ENCODE data around the gene MIA.

The MIA gene

DNA sequence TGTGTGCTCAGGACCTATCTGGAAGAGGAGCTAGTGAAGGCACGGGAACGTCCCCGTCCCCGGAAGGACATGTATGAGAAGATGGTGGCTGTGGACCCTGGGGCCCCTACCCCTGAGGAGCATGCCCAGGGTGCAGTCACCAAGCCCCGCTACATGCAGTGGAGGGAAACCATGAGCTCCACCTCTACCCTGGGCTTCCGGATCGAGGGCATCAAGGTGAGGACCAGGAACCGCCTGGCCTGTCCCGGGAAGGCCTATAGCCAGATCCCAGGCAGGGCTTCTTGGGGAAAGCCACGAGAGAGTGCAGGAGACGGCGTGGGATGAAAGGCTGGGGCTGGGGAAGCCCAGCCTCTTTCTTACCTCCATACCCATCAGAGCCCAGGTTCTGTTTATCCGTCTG, 42.2 kb upstream of the MIA start:
- TF ChIP-seq, protein P1, sequence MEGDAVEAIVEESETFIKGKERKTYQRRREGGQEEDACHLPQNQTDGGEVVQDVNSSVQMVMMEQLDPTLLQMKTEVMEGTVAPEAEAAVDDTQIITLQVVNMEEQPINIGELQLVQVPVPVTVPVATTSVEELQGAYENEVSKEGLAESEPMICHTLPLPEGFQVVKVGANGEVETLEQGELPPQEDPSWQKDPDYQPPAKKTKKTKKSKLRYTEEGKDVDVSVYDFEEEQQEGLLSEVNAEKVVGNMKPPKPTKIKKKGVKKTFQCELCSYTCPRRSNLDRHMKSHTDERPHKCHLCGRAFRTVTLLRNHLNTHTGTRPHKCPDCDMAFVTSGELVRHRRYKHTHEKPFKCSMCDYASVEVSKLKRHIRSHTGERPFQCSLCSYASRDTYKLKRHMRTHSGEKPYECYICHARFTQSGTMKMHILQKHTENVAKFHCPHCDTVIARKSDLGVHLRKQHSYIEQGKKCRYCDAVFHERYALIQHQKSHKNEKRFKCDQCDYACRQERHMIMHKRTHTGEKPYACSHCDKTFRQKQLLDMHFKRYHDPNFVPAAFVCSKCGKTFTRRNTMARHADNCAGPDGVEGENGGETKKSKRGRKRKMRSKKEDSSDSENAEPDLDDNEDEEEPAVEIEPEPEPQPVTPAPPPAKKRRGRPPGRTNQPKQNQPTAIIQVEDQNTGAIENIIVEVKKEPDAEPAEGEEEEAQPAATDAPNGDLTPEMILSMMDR (IDR thresholded peaks at IDR 0.05; ENCODE audit: insufficient read depth, low read length, poor library complexity, severe bottlenecking) = no peak
- TF ChIP-seq EZH2phosphoT487 (conservative IDR thresholded peaks at IDR 0.05; ENCODE audit: low read length) = no peak

DNA sequence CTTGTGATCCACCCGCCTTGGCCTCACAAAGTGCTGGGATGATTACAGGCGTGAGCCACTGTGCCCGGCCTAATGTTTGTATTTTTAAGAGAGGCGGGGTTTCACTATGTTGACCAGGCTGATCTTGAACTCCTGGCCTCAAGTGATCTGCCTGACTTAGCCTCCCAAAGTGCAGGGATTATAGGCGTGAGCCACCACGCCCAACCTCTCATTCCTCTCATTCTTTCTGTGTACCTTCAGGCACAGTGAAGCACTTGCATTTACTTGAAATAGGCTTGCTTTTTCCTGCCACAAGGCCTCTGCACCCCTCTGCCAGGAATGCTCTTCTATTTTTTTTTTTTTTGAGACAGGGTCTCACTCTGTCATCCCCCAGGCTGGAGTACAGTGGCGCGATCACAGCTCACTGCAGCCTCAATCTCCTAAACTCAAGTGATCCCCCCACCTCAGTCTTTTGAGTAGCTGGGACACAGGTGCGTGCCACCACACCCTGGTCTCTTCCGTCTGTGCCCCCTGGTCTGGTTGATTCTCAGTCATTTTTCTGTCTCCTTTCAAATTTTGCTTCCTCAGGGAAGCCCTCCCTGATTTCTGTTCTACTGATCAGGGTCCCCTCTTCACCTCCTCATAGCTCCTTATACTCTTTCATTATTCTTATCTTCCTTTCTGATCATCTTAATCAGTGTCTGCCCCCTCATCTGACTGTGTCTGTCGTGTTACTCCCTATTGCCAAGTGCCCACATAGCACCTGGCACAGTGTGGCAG, 40.1 kb upstream of the MIA start:
- Histone ChIP-seq H3K9me3 (ENCODE audit: insufficient read depth, low read length) (no peaks in the 10 kb centered on the region), H3K36me3 (ENCODE audit: low read length) (no peaks in the 10 kb centered on the region), H2AFZ (ENCODE audit: low read depth, low read length, severe bottlenecking) (no peak overlapping the region), H3K27me3 (ENCODE audit: low read length) (no peaks in the 10 kb centered on the region), H3K27ac (ENCODE audit: low read depth, low read length) (no peak overlapping the region), H3K9me2 (replicated peaks; ENCODE audit: insufficient read depth, low read length) (no peaks in the 10 kb centered on the region), H3F3A (ENCODE audit: insufficient read depth) (no peaks in the 10 kb centered on the region), H4K20me1 (ENCODE audit: low read depth, low read length) (no peaks in the 10 kb centered on the region), H3K79me2 (ENCODE audit: insufficient read depth, low read length) (no peaks in the 10 kb centered on the region), H3K4me2 (ENCODE audit: low read depth, low read length, poor library complexity, severe bottlenecking) (no peak overlapping the region), H3K9ac (ENCODE audit: low read length) (no peak overlapping the region), H3K4me3 (ENCODE audit: insufficient read depth, low read length, poor library complexity, severe bottlenecking) (no peak overlapping the region)
- TF ChIP-seq, protein P1 (IDR thresholded peaks at IDR 0.05; ENCODE audit: insufficient read depth, low read length, poor library complexity, severe bottlenecking) = no peak
- TF ChIP-seq EZH2phosphoT487 (conservative IDR thresholded peaks at IDR 0.05; ENCODE audit: low read length) = no peak

More for the DNA sequence above, 42.2 kb upstream of the MIA start:
- Histone ChIP-seq H3K27ac (ENCODE audit: low read depth, low read length) (no peak overlapping the region), H3K9me2 (replicated peaks; ENCODE audit: insufficient read depth, low read length) (no peaks in the 10 kb centered on the region), H3K79me2 (ENCODE audit: insufficient read depth, low read length) (no peaks in the 10 kb centered on the region), H3F3A (ENCODE audit: insufficient read depth) (no peaks in the 10 kb centered on the region), H3K27me3 (ENCODE audit: low read length) (no peaks in the 10 kb centered on the region), H2AFZ (ENCODE audit: low read depth, low read length, severe bottlenecking) (no peak overlapping the region), H3K4me2 (ENCODE audit: low read depth, low read length, poor library complexity, severe bottlenecking) (no peak overlapping the region), H3K36me3 (ENCODE audit: low read length) (no peaks in the 10 kb centered on the region), H3K9me3 (ENCODE audit: insufficient read depth, low read length) (no peaks in the 10 kb centered on the region), H3K4me3 (ENCODE audit: insufficient read depth, low read length, poor library complexity, severe bottlenecking) (no peak overlapping the region), H4K20me1 (ENCODE audit: low read depth, low read length) (no peaks in the 10 kb centered on the region), H3K9ac (ENCODE audit: low read length) (no peak overlapping the region)

DNA sequence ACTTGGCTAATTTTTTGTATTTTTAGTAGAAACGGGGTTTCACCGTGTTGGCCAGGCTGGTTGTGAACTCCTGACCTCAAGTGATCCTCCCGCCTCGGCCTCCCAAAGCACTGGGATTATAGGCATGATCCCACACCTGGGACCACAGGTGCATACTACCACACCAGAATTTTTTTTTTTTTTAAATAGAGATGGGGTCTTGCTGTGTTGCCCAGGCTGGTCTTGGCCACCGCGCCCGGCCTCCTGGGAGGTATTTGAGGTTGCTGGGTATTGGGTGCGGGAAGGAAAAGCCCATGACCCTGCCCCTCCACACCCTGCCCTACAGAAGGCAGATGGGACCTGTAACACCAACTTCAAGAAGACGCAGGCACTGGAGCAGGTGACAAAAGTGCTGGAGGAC, 38.7 kb upstream of the MIA start:
- Histone ChIP-seq H3K27ac (ENCODE audit: low read depth, low read length) (no peak overlapping the region), H4K20me1 (ENCODE audit: low read depth, low read length) (no peaks in the 10 kb centered on the region), H3F3A (ENCODE audit: insufficient read depth) (no peaks in the 10 kb centered on the region), H3K9me2 (replicated peaks; ENCODE audit: insufficient read depth, low read length) (no peaks in the 10 kb centered on the region), H2AFZ (ENCODE audit: low read depth, low read length, severe bottlenecking) (no peak overlapping the region), H3K4me3 (ENCODE audit: insufficient read depth, low read length, poor library complexity, severe bottlenecking) (no peak overlapping the region), H3K79me2 (ENCODE audit: insufficient read depth, low read length) (no peaks in the 10 kb centered on the region), H3K36me3 (ENCODE audit: low read length) (no peaks in the 10 kb centered on the region), H3K9ac (ENCODE audit: low read length) (no peak overlapping the region), H3K27me3 (ENCODE audit: low read length) (no peaks in the 10 kb centered on the region), H3K9me3 (ENCODE audit: insufficient read depth, low read length) (no peaks in the 10 kb centered on the region), H3K4me2 (ENCODE audit: low read depth, low read length, poor library complexity, severe bottlenecking) (no peak overlapping the region)
- TF ChIP-seq, protein P1 (IDR thresholded peaks at IDR 0.05; ENCODE audit: insufficient read depth, low read length, poor library complexity, severe bottlenecking) = no peak
- TF ChIP-seq EZH2phosphoT487 (conservative IDR thresholded peaks at IDR 0.05; ENCODE audit: low read length) = no peak
